GM18858 (cell line): ENCODE measurements around the gene AGAP1.

ENCODE experiments used
- ATAC-seq: cut with Tn5 transposase; IDR thresholded peaks from one replicate; pipeline ENCODE4 v1.9.1; 2021; ENCODE audit not compliant: unreplicated experiment

Gene AGAP1

GRCh38 chr2:236012155-236012554 is 518.3 kb downstream of the AGAP1 start:
- ATAC-seq, result no peak

- ATAC-seq, result no peak
Observed at GRCh38 chr2:236014408-236015131, 520.7 kb downstream of the AGAP1 start.

- ATAC-seq, result no peak
Observed at GRCh38 chr2:236015171-236015570, 521.3 kb downstream of the AGAP1 start.

- ATAC-seq, result no peak
Observed at GRCh38 chr2:236016496-236016895, 522.7 kb downstream of the AGAP1 start.

- no peak for ATAC-seq
Observed at GRCh38 chr2:236017446-236017845, 523.6 kb downstream of the AGAP1 start.

GRCh38 chr2:236019434-236019833 is 525.6 kb downstream of the AGAP1 start:
- ATAC-seq, result no peak

GRCh38 chr2:236021499-236022057 is 527.7 kb downstream of the AGAP1 start:
- no peak for ATAC-seq

- no peak for ATAC-seq
Observed at GRCh38 chr2:236022128-236022527, 528.3 kb downstream of the AGAP1 start.

- ATAC-seq, result no peak
Observed at GRCh38 chr2:236025892-236026291, 532.0 kb downstream of the AGAP1 start.

- ATAC-seq, result no peak
Observed at GRCh38 chr2:236026841-236027240, 533.0 kb downstream of the AGAP1 start.

GRCh38 chr2:236028066-236028465 is 534.2 kb downstream of the AGAP1 start:
- ATAC-seq, result no peak

GRCh38 chr2:236033462-236033861 is 539.6 kb downstream of the AGAP1 start:
- no peak for ATAC-seq

GRCh38 chr2:236034974-236035373 is 541.1 kb downstream of the AGAP1 start:
- no peak for ATAC-seq

- no peak for ATAC-seq
Observed at GRCh38 chr2:236036045-236036444, 542.2 kb downstream of the AGAP1 start.

GRCh38 chr2:236038096-236038495 is 544.3 kb downstream of the AGAP1 start:
- ATAC-seq, result no peak

GRCh38 chr2:236040600-236041328 is 546.9 kb downstream of the AGAP1 start:
- ATAC-seq, result no peak

- no peak for ATAC-seq
Observed at GRCh38 chr2:236041616-236042015, 547.8 kb downstream of the AGAP1 start.

- no peak for ATAC-seq
Observed at GRCh38 chr2:236042087-236042486, 548.2 kb downstream of the AGAP1 start.

- ATAC-seq, result no peak
Observed at GRCh38 chr2:236044191-236044590, 550.3 kb downstream of the AGAP1 start.

GRCh38 chr2:236045251-236046235 is 551.7 kb downstream of the AGAP1 start:
- ATAC-seq, result no peak

GRCh38 chr2:236046715-236047114 is 552.9 kb downstream of the AGAP1 start:
- ATAC-seq, result no peak
